Dedifferentiated amniotic fluid mesenchymal stem cell (primary cell): ENCODE results near the gene RINL.

Experiments
- DNase-seq: peaks from one replicate; pipeline ENCODE4 v3.0.0-alpha.2; 2016; ENCODE audit errors: extremely low spot score

RINL gene

DNA sequence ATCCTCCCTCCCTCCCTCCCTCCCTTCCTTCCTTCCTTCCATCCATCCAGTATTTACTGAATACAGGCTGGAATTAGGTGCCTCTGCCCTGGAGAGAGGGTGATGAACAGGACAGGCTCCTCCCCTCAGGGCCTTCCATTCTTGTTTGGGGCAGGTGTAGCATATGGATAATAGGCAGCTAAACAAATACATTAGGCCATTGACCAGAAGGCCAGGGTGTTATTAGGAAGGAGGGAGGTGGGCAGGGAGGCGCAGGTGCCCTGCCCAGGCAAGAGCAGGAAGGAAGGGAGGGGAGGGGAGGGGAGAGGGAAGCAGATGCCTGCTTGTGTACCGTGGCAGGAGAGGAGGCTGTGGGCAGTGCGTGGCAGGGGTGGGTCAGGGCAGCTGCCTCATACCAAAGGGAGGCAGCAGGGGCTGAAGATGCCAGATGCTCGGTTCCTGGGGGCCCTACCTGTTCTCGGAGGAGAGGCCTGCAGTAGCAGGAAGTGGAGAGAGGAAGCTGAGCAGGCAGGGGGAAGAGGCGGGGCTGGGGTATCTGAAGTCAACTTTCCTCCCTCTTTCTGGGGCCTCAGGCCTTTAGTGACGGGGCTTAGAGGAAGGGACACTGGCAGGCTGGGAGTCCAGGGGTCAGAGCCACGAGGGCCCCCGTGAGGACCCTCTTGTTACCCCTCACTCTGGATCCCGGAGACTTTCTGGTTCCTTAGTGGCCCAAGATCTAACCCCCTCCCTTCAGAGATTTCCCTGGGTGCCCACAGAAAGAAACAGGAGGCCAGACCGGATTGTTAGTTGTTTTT, at the start of gene RINL:
Gene RINL, minus strand, starts transcription at position 495 of the 794 bp plus-strand sequence. CDS start 1,533 bp downstream, outside the sequence.
- DNase-seq = no peak

DNA sequence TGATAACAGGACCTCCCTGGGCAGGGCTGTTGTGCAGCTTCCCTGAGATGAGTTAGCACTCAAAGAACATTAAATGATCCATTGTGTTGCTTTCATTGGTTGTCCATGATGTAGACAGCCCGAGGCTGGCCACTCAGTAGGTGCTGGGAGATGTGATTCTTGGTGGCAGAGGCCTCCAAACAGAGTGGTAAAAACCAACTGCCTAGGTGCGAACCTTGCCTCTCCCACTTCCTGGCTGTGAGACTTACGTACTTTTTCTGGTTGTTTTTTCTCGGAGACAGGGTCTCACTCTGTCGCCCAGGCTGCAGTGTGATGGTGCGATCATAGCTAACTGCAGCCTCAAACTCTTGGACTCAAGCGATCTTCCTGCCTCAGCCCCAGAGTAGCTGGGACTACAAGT, 46.3 kb upstream of the RINL start:
- no peak for DNase-seq

GRCh38 chr19:38922482-38922881, 44.4 kb upstream of the RINL start:
- no peak for DNase-seq

GRCh38 chr19:38921420-38922274, 43.6 kb upstream of the RINL start:
- no peak for DNase-seq

GRCh38 chr19:38920602-38921419, 42.7 kb upstream of the RINL start:
- DNase-seq = no peak

DNA sequence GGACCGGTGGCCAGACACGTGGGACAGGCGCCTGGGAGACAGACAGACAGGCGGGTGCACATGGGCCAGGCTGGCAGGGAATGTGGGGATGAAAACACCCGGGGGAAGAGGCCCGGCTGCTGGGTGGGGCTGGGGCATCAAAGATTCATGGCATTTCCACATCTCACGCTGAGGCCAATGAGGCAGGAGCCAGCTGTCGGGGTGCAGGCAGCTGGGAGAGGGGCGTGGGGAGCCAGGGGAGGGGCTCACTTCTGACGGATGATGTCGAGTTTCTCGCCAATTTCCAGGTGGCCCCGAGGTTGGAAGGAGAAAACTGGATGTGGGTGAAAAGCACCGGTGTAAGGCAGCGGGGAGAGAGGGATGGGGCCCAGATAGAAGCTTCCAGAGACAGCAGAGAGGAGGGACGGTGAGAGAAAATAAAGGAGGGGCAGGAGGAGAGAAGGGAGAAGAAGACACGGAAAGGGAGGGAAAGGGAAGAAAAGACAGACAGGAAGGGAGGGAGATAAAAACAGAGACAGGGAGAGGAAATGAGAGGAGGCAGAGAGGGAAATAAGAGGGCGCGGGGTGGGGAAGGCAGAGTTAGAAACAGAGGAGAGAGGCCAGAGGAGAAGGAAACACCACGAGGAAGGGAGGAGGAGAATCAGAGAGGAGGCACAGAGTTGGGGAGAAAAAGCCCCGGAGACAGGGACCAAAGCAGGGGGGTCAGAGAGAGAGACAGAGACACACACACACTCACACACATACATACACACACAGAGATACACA, 41.9 kb upstream of the RINL start:
- no peak for DNase-seq

GRCh38 chr19:38918526-38918925, 40.5 kb upstream of the RINL start:
- DNase-seq = no peak

DNA sequence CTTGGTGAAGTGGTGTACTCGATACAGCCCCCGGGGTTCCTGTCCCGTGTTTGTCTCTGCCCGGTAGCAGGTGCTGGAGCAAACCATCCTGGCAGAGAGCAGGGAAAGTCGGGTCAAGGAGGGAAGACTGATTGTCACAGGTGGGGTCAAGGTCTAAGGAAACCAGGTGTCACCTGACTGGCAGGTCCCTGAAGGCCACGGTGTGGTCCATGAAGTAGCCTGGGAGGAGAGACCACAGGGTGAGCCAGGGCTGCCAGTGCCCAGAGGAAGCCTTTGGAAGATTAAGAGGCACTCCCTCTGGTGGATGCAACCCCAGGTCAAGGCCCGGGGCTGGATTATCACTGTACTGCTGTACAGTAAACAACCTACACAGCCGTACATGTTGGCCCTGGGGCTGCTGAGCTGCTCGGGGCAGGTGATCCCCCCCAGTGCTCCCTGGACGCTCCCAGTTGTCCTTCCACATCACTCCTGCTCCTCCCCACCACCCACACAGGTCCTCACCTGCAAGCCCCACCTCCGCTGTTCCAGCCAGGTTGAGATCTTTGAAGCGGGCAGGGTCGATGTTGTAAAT, 39.9 kb upstream of the RINL start:
- DNase-seq = no peak

GRCh38 chr19:38917516-38917915, 39.4 kb upstream of the RINL start:
- no peak for DNase-seq

DNA sequence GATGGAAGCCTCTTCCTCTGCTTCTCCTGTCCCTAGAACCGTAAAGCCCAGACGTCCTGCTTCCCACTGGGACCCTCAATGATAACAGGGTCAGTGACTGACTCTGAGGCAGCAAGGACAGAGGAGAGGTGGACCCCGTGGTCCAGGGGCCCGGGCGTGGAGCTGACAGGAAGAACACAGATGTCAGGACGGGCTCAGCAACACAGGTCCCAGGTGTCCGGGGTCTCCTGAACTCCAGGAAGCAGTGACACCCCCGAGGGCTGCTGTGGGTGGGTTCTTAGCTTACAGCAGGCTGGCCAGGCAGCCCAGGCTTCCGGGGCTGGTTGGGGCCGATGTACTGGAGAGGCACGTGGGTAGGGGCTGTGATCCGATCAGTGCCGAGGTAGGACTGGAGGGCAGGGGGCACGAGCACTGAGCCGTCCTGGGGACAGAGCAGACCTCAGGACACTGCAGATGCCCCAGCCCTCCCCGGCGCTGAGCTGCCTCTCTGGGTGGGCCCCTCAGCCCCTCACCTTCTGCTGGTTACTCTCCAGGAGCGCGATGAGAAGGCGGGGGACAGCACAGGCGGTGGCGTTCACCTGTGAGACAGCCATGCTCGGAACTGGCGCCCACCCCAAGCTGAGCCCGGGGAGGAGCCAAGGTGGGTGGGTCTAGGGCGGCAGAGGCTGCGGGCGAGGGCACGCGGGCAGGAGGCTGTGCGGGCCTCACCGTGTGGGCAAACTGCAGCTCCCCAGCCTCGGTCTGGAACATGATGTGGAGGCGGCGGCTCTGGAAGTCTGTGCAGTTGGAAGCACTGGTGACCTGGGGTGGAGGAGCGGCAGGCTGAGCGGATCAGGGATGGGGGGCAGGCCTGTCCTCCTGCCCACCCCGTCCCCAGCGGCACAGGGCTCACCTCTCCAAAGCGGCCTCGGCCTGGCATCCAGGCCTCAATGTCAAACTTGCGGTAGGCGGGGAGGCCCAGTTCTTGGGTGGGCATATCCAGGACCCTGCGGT, 37.5 kb upstream of the RINL start:
- DNase-seq = no peak

DNA sequence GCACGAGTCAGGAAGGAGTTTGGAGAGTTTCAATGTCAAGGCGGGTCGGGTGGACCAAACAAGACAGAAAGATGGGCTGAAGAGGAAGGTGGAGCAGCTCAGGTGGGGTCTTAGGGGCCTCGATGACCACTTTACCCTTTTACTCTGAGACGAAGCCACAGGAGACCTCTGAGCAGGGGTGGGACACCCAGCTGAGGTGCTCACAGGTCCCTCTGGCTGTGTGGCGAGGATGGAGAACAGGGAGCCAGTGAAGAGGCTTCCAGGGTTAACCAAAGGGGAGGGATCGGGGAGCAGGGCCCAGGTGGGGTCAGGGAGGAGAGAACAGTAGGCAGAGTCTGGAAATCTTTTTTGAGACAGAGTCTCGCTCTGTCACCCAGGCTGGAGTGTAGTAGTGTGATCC, 35.9 kb upstream of the RINL start:
- no peak for DNase-seq

DNA sequence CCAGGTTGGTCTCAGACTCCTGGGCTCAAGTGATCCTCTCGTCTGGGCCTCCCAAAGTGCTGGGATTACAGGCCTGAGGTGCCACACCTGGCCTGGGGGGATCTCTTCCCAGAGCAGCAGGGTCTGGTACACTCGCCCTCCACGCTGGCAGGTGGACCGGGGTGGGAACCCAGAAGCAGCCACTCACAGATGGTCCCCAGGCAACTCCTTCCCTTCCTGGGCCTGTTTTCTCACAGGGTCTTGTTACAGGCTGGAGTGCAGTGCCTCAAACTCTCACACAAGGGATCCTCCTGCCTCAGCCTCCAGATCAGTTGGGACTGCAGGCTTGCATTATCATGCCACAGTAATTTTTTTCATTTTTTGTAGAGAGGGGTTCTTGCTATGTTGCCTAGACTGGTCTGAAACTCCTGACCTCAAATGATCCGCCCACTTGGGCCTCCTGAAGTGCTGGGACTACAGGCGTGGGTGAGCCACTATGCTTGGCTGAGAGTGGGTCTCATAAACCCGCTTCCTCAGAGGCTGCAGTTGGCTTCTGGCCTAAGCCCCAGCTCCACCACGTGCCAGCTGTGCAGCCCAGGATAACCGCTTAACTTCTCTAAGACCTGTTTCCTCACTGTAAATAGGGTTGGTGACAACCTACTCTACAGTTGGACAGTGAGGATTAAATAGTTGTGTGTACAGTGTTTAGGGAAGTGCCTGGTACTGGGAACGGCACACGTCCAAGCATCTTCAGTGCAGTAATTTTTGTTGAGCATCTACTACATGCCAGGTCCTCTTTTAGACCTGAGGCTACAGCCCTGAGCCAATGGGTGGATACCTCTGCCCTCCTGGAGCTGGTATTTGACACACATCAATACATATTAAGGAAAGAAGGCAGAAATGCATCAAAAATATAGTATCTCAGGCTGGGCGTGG, 34.8 kb upstream of the RINL start:
- no peak for DNase-seq

DNA sequence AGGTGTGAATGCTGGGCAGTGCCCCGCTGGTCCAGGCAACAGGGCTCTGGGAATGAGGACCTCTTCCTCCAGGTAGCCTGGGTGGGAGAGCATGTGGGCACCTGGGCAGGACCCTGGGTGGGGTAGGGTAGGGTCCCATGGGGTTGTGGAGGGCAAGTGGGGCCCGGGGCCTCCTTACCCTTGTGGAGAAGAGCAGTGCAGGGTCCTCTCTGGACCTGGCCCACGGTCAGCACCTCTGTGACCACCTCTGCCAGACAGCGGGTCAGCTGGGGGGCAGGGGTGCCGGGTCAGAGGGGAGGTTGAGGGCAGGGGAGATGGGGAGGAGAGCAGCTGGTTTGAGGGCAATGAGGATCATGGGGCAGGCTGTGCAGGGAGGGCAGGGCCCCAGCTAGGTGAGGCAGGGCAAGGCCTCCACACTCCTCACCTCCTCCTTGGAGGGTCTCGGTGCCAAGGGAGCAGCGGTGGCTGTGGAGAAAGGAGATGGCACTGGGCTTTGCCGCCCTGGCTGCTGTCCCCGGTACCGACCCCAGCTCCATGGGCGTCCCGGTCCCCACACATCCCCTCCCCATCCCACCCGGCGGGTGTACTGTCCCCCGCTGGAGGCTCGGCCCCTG, 33.4 kb upstream of the RINL start:
- DNase-seq = no peak

- DNase-seq = no peak
These were observed 32.4 kb upstream of the RINL start for GRCh38 chr19:38910488-38910887.

DNA sequence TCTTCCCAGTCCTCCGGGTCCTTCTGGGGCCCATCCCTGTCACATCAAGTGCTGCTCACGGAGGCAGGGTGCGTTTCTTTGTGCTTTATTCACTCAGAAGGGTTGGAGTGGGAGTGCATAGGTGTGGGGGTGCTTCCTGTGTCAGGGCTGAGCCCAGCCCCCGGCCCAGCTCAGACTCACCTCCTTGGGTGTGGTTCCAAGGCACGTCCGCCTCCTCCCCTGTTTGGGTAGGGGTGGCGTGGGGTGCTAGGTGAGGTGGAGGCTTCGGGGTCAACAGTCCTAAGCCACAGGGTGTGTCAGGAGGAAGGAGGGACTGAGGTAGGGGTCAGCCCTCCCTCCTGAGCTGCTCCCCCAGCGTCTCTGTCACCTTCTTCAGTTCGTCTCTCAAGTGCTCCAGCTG, 30.8 kb upstream of the RINL start:
- DNase-seq = no peak

GRCh38 chr19:38907670-38908069, 29.6 kb upstream of the RINL start:
- DNase-seq = no peak

- DNase-seq = no peak
These were observed 29.2 kb upstream of the RINL start for GRCh38 chr19:38907227-38907626.

DNA sequence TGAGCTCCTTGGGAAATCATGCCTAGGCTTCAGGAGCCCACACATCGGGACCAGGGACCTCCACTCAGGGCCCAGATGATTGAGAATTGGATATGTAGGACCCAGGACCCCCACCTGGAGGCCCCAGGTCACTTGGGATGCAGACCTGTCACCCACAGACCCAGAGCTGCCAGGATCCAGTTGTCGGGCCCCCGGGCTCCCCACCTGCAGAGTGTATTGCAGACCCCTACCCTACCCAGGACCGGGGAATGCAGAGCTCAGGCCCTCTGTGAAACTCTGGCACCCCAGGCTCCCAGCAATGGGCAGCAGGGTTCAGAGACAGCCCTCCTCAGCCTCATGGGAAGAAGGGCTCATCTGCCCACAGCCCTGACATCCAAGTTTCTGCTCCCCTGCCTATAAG, 27.5 kb upstream of the RINL start:
- DNase-seq = no peak
